Measurements from ENCODE around the gene SCAMP4.
"Not testable (repeated sequence)": the region's sequence is repeated elsewhere in the genome, so short reads cannot be mapped to it uniquely, and the experiment has no call there.

The SCAMP4 gene

DNA sequence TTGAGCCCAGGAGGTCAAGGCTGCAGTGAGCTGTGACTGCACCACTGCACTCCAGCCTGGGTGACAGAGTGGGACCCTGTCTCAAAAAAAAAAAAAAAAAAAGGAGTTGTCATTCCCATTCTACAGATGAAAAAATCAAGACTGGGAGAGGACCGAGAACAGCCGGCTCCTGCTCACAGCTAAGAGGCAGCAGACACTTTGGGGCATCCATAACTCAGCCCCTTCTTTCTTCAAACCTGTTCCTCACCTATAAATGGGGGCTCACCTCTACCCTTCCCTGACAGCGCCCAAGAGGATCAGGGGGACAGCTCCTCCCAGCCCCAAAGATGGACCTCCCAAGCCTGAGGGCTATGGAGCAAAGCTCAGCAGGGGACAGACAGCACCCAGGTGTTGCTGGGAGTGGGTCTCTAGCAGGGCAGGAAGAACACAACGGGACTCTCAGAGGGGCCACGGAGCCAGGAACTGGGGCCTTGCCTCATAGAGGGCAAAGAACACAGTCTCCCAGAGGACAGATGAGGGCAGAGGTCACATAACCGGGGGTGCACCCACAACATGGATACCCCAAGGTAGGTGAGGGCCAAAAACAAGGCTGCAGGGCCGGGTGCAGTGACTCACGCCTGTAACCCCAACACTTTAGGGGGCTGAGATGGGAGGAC lies 38.4 kb upstream of the SCAMP4 start:
- DNase-seq (ENCODE audit: low read depth) = no peak

DNA sequence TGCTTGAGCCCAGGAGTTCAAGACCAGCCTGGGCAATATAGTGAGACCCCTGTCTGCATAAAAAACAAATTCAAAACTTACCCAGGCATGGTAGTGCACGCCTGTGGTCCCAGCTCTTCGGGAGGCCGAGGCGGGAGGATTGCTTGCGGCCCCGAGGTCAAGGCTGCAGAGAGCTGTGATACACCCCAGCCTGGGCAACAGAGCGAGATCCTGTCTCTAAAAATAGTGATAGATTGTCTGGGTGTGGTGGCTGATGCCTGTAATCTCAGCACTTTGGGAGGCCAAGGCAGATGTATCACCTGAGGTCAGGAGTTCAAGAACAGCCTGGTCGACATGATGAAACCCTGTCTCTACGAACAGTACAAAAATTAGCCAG lies 37.9 kb upstream of the SCAMP4 start:
- DNase-seq (ENCODE audit: low read depth) = no peak

DNA sequence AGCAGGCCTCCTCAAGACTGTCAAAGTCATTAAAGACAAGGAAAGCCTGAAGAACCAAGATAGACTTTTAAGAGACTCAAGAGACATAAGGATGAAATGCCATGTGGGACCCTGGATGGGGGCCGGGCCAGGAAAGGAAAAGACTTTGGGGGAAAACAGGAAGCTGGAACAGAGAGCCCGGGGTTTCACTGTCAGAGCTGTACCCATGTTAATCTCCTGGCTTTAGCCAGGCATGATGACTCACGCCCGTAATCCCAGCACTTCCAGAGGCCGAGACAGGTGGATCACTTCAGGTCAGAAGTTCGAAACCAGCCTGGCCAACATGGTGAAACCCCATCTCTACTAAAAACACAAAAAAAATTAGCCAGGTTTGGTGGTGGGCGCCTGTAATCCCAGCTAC lies 36.2 kb upstream of the SCAMP4 start:
- DNase-seq (ENCODE audit: low read depth) = no peak

DNA sequence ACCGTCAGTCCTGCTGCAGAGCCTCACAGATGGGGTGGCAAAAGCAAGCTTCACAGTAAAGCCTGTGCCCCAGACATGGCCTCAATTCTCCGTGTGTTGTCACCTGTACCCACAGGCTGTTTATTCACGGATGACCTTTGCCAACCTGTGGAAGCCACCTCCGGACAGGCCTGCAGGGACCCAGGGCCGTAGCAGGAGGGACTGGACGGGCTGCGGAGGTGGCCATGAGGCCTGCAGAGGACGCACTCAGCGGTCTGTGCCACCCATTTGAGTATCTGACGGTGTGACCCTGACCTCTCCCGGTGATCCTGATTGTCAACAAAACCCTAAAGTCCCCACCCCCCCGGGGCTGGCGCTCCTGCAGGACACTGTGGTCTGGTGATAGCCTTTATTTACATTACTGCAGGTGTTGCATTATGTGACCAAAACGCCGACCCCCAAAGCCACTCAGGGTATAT lies 34.0 kb upstream of the SCAMP4 start:
- DNase-seq (ENCODE audit: low read depth) = no peak

DNA sequence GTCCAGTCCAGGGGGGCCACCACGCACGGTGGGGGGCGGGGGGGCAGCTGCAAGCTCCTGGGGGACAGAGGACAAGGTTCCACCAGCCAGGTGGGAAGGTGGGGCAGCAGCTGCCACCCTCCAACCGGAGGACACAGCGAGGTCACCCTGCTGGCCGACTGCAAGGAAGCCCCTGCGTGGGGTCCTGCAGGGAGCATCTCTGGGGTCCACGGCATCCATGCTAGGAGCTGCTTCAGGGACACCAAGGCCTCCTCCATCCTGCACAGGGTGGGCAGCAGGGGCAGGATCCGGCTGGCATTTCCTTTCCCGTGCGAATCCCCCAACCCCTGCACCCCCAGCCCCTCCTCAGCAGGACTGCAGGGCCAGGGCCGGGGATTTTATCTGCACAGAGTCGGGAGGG lies 33.6 kb upstream of the SCAMP4 start:
- no peak for DNase-seq (ENCODE audit: low read depth)

DNA sequence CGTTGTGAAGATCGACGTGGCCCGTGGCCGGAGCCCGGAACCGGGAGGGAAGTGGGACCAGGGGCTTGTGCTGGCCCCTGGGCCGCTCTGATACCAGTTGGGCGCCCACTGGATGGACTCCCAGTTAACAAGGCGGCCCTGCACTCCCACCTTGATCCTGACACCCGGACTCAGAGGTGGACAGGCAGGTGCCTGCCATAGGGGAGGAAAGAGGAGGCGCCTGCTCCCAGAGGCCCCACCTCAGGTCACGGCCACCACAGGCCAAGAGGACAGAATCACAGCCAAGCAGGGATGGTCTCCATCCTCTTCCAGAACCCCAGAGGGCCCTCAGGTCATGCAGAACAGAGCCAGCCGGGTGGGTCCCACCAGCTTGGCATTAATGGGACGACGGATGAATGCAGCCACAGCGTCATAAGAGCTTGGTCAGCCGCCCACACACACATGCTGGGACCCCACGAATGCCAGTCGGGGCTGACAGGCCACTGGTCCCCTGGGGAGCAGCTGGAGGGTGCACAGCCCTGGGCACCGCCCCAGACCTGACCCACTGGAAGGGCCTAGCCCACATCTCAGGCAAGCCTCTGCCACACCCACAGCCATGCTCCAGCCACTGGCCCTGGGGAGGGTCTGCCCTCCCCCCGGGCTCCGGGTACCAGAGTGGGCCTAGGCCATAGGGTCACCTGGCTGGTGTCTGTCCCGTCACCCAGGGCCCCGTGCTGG lies 32.2 kb upstream of the SCAMP4 start:
- DNase-seq (ENCODE audit: low read depth) = no peak

DNA sequence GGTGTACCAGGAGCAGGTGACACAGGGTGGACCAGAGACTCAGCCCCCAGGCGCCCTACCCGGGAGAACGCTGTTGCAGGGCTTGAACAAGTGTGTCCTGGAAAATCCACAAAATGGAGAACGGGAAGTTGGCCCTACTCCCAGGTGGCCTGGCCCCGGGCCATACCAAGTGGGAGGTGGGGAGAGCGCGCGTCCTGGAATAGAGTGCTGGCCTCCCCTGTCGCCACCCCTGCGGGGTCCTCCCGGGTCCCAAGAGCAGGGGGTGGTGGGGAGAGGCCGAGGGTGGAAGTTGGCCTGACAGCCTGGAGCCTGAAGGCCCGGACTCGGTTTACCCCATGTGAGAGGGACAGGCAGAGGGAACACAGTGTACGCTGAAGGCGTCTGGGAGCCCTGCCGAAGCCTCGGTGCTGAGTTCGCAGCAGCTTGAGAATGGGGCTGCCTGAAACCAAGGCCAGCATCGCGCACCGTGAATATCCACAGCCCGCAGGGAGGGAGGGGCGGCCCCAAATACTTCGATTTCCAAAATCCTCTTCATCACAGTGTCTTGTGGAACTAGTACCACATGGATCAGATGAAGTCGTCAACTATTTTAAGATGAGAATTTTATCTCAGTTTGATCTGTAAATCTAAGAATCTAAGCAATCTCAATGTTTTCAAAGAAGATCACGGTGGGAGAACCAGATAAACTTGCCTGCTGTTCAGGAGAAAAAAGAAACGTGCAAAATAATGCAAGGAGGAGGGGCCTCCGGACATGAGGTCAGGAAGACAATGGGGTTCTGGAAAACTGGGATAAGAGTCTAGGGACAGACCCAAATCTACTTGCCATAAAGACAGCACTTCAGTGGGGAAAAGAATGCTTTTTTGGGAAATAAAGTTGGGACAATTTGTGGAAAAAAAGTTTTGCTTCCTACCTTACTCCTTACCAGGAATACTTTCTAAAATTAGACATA lies 31.4 kb upstream of the SCAMP4 start:
- DNase-seq (ENCODE audit: low read depth) = no peak

DNA sequence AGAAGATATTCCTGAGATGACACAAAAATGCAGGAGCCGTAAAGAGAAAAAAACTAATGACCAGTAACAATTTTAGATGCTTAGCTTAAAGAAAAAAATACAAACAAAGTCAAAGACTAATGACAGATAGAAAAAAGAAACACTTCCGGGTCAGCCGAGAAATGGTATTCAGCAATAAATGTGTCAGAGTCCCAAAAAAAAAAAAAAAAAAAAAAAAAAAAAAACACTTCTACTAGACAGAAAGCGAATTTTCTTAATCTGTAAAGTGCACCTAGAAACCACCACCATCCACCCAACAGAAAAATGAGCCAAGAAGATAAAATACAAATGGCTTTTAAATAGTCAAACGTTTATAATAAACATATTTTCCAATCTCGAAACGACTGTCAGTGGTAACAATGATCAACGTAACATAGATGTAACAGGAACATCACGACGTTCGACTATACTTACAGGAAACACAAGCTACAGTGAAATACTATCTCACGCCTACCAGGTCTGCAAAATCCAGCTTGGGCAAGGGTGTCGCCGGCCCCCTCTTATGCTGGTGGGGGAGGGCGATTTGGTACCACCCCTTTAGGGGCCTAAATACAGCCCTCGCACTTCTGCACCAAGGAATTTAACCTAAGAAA lies 30.5 kb upstream of the SCAMP4 start:
- no peak for DNase-seq (ENCODE audit: low read depth)

DNA sequence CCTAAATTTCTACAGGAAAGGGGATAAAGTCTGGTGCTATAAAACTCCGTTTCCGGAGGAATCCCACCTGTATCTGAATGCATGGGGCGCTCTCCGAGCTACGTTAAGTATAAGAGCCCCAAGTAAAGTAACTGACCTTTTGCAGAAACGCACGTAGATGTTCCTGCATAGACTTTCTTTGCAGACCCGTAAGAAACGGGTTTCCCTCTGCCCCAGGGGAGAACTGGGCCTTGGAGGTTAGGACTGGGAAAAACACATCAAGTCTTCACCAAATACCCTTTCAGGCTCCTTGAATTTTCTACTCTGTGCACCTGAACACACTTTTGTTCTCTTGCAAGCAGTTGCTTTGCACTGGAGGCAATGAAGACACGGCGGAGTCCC lies 29.9 kb upstream of the SCAMP4 start:
- not testable (repeated sequence) for DNase-seq (ENCODE audit: low read depth)

DNA sequence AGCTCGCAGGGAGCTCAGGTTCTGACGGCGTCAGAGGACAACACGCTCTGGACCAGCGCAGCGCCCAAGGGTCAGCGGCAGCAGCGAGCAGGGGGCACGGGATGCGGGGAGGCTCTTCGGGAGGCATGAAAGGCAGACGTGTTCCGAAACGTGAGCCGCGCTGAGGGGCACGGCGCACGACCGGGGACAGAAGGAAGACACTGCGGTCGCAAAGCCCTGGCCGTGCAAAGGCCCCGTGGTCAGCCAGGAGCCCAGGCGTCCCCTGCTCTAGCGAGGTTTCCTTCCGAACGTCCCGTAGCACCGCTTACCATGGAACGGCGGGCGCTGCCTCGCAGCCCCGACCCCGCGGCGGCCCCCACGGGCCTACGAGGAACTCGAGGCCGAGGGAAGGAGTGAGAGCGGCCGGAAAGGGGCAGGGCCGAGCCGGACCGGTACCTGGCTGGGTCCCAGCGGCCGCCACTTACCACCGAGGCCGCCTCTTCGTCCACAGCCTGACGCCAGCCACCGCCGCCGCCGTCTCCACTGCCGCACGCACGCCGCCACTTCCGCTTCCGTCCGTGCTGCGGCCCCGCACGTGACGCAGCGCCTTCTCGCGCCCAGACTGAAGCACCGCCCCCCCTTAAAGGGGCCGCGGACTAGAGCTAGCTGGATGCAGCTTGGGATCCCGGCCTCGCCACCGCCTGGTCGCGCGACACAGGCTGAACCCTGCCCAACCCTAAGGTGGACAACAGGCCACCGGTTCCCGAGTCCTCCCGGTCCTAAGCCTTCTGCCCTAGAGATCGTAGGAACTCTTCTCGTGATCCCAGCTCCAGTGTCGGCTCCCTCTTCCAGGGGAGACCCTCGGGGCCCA lies 29.3 kb upstream of the SCAMP4 start:
- no peak for DNase-seq (ENCODE audit: low read depth)

DNA sequence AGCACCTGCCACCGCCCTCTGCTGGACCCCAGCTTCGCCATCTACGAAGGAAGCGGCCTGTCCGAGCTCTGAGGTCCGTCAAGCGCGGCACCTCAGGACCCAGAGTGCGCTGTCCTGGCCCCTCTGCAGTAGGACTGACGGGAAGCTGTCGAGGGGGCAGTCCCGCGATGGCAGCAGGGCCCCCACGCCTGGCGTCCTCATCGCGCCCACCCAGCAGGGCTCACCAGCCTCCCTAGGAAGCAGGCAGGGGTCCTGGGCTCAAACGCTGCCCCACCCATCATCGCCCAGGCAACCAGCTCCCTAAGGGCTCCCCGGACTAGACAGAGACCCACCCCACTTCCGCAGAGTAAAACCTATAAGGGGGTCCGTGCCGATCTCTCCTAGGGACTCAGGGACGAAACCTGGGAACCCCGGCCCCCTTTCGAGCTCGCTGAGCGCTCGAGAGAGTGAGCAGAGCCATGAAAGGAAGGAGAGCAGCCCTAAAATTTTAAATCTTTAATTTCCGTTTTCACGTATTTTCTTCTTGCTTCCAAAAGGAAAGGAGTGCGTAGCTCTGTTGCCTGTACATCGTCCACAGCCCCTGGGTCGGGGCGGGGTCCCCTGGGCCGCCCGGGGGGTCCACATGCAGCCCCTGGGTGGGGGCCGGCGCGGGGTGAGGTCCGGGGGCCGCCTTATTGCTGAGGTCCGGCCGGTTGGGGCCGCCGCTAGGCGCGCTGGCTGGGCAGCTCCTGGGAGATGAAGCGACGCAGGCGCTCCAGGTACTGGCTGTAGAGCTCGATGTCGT lies 28.5 kb upstream of the SCAMP4 start:
- not testable (repeated sequence) for DNase-seq (ENCODE audit: low read depth)

DNA sequence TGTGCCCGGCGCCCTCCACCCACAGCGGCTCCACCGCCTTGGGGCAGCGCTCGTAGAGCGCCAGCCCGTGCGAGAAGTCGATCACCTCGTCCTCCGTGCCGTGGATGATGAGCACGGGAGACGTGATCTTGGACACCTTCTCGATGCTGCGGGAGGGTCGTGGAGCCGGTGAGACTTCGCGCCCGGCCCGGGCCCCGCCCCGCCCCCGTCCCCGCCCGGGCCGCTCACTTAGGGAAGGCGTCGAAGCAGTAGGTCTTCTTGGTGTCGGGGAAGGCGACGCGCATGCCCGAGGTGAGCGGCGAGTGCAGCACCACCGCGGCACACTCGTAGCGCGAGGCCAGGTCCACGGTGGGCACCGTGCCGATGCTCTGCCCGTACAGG lies 27.9 kb upstream of the SCAMP4 start:
- DNase-seq (ENCODE audit: low read depth) = not testable (repeated sequence)

DNA sequence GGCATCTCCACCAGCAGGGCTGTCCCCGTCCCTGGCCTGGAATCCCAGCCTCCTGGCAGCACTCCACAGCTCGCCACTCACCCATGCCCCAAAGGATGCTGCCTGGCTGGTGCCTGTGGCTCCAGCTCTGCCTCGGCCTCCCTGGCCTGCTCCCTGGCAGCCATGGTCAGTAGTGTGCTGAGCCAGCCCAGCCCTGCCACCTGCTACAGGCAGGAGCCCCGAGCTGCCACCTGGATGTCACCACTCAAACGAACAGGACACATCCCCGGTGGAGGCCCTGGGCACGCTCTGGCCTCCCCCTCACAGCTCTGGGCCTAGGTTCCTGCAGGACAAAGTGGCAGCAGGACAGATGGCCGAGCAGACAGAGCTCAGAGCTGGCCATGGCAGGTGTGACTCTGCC lies 26.6 kb upstream of the SCAMP4 start:
- DNase-seq (ENCODE audit: low read depth) = not testable (repeated sequence)

DNA sequence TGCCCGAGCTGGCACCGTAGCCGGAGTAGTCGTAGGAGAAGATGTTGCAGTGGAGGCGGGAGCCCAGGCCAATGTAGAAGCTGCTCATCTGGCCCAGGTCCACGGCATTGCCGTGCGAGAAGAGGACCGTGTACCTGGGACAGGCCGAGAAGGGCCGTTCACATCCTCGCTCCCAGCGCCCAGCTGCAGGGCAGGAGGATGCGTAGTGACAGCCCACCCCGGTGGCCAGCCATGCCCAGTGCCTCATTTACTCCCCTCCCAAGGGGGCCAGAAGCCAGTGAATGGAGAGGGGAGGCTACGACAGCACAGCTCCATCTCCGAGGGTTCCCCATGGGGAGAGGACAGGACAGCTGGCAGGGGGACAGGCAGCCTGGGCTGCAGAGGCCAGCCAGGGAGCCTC lies 25.2 kb upstream of the SCAMP4 start:
- DNase-seq (ENCODE audit: low read depth) = not testable (repeated sequence)

DNA sequence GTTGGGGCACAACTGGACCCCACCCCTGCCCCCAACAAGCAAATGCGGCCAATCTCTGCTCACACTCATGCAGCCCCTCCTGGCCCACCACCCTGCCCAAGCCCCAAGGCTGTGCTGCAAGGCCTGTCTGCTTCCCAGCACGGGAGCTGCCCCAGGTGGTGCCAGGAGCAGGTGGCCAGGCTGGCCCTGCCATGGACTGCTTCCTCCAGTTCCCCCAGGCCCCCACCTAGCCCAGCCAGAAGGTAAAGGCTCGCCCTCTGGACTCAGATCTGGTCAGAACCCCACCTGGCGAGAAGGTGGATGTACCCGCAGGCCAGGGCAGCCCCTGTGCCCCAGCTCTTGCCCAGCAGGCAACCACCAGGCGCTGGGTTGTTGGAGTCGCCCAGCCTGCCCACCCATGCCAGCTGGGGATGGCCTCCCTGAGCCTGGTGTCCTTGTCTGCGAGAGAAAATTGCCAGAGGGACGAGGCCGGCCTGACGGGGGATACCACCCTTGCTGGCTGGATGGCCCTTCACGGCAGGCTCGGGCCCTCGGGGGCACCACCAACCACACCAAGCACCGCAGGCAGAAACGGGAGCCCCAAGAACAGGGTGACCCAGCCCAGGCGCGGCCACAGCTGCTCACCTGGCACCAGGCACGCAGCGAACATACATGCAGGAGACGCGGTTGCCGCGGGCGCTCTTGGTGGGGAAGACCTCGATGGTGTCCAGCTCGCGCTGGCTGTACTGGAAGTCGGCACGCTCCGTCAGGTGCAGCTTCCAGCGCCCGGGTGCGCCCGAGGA lies 24.4 kb upstream of the SCAMP4 start:
- DNase-seq (ENCODE audit: low read depth) = no peak

DNA sequence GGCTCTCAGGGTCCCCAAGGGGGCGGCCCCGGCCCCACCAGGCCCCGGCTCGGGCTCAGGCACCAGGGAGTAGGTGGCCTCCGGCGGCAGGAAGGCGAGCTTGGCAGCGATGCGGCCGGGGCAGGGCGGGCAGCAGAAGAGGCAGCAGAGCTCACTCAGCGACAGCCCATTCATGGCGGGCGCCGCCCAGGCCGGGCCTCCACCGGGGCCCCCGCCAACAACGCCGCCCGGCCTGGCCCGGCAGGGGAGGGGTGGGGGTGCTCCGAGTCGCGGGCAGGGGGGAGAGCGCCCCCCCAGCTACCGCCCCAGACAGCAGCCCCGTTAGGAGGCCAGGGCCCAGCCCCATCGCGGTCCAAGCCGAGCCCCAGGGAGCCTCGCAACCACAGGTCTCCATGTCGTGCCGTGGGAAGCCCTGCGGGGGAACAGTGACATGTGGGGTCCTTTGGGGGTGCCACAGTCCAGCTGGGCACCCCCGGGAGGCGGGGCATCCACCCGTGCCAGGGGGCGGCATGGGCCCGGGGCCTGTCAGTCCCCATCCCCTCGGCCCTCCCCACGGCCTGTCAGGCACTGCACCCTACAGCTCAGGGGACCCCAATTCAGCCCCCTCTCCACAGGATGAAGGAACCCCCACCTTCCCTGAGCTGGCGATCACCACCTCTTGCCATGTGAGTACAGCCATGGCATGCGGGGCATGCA lies 23.7 kb upstream of the SCAMP4 start:
- DNase-seq (ENCODE audit: low read depth) = not testable (repeated sequence)

DNA sequence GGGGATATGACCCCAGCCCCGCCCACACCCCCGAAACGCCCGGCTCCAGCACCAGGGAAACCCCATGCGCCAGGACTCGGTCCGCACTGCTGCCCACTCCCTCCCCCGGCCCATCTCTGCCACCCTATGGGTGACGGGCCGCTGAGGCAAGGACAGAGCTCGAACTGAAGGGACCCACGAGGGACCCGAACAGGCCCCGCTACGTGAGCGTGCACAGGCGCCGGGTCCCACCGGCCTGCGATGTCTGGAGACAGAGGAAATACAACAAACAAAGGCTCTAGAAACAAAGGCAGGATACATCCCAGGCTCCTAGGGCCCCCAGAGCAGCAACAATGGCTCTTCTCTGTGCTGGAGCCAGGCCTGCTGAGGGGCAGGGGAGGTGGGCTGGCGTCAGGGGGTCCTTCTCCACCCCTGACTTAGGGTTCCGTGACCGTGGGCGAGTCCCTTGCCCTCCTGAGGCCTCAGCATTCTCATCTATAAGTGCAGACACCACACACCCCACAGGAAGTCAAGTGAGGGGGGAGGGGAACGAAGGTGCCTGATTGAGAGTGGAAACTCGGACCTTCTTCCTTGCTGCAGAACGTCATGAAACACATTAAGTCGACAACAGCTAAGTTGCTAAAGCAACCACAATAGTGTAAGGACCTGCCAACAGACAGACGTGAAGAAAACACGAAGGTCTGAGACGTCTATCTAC lies 23.0 kb upstream of the SCAMP4 start:
- DNase-seq (ENCODE audit: low read depth) = no peak

Data from CMK (cell line).